ENCODE results near the gene AGAP1.

AGAP1 gene

DNA sequence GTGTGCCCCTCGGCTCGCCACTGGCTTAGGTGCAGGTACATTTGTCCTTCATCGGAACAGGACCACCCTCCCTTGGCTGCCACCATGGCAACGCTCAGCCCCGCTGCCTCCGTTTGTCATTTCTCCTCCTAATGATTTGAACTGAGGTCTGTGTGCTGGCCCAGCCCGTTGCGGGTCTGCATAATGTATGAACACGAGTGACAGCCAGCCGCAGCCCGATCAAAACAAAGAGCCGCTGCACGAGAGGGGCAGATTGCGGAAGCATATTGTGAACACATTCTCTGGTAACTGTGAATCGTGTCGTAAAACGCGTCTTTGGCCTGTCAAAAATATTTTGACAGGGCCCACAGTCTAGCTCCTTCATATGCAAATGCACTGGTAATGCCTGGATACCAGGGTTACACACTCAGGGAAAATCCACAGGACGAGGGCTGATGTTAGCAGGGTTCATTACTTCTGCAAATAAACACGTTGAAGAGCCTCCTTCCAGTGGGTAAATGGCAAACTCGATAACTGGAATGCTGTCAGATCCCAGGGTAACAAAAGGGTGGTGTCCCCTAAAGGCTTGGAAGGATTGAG, 137.0 kb downstream of the AGAP1 start:
- no peak for DNase-seq (ENCODE audit: low read depth in 2 of 2, low spot score in 1 of 2)

- no peak for DNase-seq (ENCODE audit: low read depth in 2 of 2, low spot score in 1 of 2)
These were observed 140.8 kb downstream of the AGAP1 start for GRCh38 chr2:235634435-235635158.

DNA sequence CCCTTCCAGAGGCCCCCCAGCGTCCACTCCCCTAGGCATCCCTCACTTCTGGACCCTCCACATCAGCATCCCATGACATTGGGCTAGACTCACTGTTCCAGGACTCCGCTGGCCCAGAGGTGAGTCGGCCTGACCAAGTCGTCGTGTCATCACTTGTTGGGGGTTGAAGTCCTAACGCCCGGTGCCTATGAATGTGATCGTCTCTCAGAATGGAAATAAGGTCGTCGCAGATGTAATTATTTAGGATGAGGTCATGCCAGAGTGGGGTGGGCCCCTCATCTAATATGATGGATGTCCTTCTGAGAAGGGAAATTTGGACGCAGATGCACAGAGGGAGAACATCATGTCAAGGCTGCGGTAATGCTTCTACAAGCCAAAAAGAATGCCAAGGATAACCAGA, 142.7 kb downstream of the AGAP1 start:
- no peak for DNase-seq (ENCODE audit: low read depth in 2 of 2, low spot score in 1 of 2)

DNA sequence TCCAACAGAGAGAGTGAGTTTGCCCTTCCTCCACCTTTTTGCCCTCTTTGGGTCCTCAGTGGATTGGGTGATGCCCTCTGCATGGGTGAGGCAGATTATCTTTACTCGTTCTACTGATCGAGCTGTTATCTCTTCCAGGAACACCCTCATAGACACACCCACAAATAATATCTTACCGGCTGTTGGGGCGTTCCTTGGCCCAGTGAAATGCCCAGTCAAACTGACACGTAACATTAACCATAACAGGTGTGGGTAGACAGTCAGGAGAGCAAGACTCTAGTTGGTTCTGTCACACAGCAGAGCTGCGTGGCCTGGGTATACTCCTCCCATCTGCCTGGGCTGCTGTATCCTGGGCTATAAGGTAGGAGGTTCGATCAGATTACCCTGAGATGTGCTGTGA, 144.1 kb downstream of the AGAP1 start:
- DNase-seq (ENCODE audit: low read depth in 2 of 2, low spot score in 1 of 2) = no peak

GRCh38 chr2:235638541-235639427, 144.9 kb downstream of the AGAP1 start:
- DNase-seq (ENCODE audit: low read depth in 2 of 2, low spot score in 1 of 2) = no peak

DNA sequence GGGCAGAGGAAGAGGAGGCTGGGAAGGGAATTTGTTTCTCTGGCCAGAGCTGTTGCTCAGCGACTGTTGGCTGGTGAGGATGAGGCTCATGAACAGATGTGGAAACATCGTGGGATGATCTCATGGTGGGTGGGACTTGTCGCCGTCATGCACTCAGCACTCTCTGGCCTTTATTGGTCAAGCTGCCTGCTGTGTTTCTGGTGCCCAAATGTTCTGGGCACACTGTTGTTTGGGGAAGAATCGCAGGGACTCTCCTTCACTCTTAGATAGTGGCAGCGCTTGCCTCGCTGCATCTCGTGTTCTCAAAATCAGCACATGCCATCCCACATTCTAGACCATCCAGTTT, 145.6 kb downstream of the AGAP1 start:
- no peak for DNase-seq (ENCODE audit: low read depth in 2 of 2, low spot score in 1 of 2)

DNA sequence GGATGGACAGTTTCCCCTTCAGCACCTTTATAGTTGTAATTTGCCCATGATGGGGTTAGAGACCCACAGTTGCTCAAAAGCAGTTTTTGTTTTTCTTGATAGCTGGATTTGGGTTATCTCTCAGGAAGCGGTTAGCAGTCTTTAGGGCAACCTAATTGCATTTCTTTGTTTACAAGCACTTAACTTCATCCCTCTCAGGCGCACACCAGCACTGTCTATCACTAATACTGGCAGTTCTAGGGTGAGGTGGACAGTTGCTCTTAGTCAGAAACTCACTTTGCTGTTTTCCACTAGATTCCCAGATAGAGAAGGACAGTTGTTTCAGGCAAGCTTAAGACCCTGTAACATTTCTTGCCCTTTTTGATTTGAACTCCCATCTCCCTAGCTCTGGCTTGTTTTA, 146.0 kb downstream of the AGAP1 start:
- DNase-seq (ENCODE audit: low read depth in 2 of 2, low spot score in 1 of 2) = no peak

- DNase-seq (ENCODE audit: low read depth in 2 of 2, low spot score in 1 of 2) = no peak
These were observed 146.5 kb downstream of the AGAP1 start for GRCh38 chr2:235640377-235640776.

DNA sequence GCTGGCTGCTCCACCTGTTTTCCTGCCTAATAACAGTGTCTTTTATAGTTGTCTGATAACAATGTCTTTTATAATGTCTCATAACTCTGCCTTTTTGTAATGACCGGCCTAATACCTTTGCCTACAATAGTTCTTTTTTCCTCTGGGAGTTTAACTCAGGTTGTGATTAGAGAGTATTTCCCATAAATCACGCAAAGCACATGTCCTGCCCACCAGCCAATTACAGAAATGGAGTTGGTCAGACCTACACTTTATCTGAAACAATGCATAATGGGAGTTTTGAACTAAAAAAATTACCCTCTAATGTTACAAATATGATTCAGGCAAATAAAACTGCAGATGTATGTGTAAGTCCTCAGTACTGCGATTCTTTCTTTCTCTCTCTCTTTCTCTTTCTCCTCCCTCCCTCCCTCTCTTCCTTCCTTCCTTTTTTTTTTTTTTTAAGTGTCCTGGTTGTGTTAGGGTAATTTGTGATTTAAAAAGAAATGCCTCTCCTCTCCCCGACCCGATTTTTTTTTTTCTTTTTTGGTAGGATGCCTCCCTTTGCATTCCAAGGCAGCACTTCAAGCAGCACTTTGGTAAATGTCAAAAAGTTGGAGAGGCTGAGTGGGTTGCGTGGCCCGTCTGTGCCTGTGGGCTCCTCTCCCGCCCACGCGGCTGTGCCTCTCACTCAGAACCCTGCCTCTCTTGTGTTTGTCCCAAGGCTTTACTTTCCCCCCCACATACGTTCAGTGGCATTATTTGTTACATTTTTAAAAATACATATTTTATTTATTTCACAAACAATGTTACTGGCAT, 147.3 kb downstream of the AGAP1 start:
- DNase-seq (ENCODE audit: low read depth in 2 of 2, low spot score in 1 of 2) = no peak

DNA sequence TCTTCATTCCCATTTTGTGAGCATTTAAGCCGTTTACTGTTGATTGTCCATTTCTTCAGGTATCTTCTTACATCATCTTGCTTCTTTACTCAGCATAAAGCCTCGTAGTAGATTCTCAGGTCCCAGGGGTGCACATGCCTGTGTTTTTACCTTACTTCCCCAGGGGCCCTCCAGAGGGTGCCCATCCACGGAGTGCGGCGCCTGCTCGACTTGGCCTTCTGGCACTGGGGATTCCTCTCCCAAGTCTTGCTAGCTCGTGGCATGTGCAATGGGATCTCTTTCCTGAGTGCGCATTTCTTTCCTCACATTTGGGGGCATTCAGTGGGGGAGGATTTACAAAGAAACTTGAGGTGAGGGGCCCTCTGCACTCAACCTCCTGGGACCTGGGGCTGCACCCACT, 148.1 kb downstream of the AGAP1 start:
- no peak for DNase-seq (ENCODE audit: low read depth in 2 of 2, low spot score in 1 of 2)

GRCh38 chr2:235642446-235643098, 148.7 kb downstream of the AGAP1 start:
- no peak for DNase-seq (ENCODE audit: low read depth in 2 of 2, low spot score in 1 of 2)

- DNase-seq (ENCODE audit: low read depth in 2 of 2, low spot score in 1 of 2) = no peak
These were observed 150.1 kb downstream of the AGAP1 start for GRCh38 chr2:235643680-235644511.

- DNase-seq (ENCODE audit: low read depth in 2 of 2, low spot score in 1 of 2) = no peak
These were observed 153.4 kb downstream of the AGAP1 start for GRCh38 chr2:235647264-235647663.

- no peak for DNase-seq (ENCODE audit: low read depth in 2 of 2, low spot score in 1 of 2)
These were observed 154.0 kb downstream of the AGAP1 start for GRCh38 chr2:235647877-235648276.

DNA sequence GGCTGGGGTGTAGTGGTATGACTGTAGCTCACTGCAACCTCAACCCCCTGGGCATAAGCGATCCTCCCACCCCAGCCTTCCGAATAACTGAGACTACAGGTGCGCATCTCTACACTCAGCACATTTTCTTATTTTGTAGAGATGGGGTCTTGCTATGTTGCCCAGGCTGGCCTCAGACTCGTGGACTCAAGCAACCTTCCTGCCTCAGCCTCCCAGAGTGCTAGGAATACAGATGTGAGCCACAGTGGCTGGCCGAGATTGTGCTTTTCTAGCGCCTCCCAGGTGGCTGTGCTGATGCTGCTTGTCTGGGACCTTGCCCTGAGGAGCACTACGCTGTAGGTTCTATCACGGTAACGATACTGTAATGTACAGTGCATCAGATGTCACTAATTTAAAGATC, 155.6 kb downstream of the AGAP1 start:
- no peak for DNase-seq (ENCODE audit: low read depth in 2 of 2, low spot score in 1 of 2)

DNA sequence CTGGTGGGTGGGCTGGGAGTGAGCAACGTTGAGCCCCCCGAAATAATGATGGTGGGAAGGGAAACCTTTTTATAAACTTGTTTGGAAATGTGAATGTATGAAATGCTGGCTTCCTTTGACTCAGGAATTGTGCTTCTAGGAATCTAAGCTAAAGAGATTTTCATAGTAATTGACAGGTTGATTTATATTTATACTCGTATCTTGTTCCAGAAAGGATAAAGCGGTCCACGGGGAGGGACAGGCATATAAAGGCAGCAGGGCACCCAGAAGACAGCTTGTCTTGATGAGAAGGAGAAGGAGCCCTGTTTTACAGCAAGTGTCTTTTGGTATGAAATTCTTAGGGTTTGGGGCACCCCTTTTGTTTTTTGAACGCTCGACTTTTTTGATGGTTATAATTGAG, 157.8 kb downstream of the AGAP1 start:
- DNase-seq (ENCODE audit: low read depth in 2 of 2, low spot score in 1 of 2) = no peak

DNA sequence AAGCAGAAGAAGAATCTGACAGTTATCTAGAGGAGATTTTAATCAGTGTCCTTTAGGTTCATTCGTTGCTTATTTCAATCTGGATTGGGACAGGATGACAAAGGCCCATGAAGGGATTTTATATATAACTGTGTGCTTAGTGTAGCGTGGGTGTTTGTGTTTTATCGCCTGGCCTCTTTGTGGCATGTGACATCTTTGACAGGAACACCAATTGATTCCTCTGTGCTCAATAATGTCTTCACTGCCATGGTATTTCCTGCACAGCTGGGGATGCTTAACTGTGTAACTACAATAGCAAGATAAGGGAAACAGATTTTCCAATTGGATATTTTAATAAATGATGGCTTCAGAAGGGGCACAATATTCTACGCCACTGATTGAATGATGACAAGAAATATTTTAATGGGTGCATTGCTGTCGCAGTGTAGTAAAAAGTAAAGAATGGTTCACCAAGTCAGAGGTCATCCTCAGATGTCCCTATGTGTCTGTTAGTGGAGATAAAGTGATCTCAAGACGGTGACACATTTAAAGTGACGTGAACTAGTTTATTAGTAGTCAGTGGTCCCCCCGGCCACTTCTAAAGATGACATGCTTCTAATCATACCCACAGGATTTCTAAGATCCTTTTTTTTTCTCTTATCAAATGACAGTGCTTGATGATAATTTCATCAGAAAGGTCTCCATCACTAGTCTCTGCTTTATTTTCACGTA, 160.4 kb downstream of the AGAP1 start:
- DNase-seq (ENCODE audit: low read depth in 2 of 2, low spot score in 1 of 2) = no peak

- DNase-seq (ENCODE audit: low read depth in 2 of 2, low spot score in 1 of 2) = no peak
These were observed 164.7 kb downstream of the AGAP1 start for GRCh38 chr2:235658351-235659174.
